ENCODE data around the gene SMOC2.

The SMOC2 gene

DNA sequence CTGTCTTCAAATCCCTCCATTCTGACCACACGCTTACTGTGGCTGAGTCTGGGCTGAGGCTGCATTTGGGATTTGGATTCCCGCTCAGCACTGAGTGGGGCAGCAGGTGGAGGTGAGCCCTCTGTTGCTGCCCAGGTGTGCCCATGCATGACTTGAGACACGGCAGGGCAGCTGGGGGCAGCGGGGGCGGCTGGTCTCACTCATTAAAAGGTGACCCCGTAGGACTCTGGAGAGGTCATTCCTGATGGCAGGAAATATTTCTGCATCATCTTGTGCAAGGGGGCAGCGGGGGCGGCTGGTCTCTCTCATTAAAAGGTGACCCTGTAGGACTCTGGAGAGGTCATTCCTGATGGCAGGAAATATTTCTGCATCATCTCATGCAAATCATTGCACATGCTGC lies 49.8 kb downstream of the SMOC2 start:
- Histone ChIP-seq H3K27me3 (ENCODE audit: control insufficient read depth, insufficient read depth, low read length) (no peaks in the 10 kb centered on the region), H3K4me1 (ENCODE audit: control insufficient read depth, insufficient read depth, low read length) (no peaks in the 10 kb centered on the region), H3K4me3 (ENCODE audit: low read length) (no peak overlapping the region), H3K9me3 (ENCODE audit: control insufficient read depth, insufficient read depth, low read length) (no peaks in the 10 kb centered on the region), H3K27ac (ENCODE audit: low read length) (no peak overlapping the region), H3K36me3 (ENCODE audit: control insufficient read depth, insufficient read depth, low read length) (no peaks in the 10 kb centered on the region)
- WGBS (ENCODE audit: insufficient coverage, insufficient read length): no CpG with 5 or more reads among the region's 8 CpGs
- no peak for DNase-seq (ENCODE audit: low read depth, low spot score)

DNA sequence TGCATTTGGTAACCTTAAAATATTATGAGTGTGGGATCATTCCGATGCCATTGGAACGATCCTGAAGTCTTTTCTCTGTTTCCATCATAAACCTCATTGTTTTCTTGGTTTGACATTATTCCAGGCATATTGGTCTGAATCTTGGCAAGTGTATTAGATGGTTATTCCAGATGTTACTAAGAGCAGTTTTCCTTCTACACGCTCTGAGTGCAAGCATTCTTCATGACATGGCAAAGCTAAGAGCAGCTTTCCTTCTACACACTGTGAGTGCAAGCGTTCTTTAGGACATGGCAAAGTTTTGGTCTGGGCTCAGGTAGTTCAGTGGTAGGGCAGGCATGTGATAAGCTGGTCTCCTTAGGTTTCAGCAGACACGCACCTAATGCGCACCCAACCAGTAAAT lies 53.0 kb downstream of the SMOC2 start:
- no peak for DNase-seq (ENCODE audit: low read depth, low spot score)
- H3K9me3 ChIP-seq (ENCODE audit: control insufficient read depth, insufficient read depth, low read length): no peaks in the 10 kb centered on the region
- H3K36me3 ChIP-seq (ENCODE audit: control insufficient read depth, insufficient read depth, low read length): no peaks in the 10 kb centered on the region
- no peak overlapping the region for H3K27ac ChIP-seq (ENCODE audit: low read length)
- WGBS (ENCODE audit: insufficient coverage, insufficient read length): no CpG with 5 or more reads among the region's 6 CpGs
- H3K27me3 ChIP-seq (ENCODE audit: control insufficient read depth, insufficient read depth, low read length): no peaks in the 10 kb centered on the region
- no peak overlapping the region for H3K4me3 ChIP-seq (ENCODE audit: low read length)
- H3K4me1 ChIP-seq (ENCODE audit: control insufficient read depth, insufficient read depth, low read length): peaks cover 2% of the 10 kb centered on the region

DNA sequence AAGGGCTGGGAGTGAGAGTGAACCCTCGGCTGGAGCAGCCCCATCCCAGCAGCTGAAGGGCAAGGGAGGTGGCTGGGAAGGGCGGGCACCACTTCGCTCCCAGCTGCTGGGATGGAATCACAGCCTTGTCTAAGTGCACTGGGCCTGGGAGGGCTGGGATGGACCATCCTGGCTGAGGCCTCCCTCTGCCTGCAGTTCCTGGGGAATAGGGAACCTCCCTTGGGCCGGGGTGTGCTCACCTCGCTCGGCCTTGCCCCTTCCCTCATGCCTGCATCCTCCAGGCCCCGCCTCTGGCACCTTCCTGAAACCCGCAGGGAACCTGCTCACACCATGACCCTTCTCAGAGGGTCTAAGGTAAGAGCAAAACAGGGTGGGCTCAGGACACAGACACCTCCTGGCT lies 53.7 kb downstream of the SMOC2 start:
- H3K4me3 ChIP-seq (ENCODE audit: low read length): no peak overlapping the region
- H3K27ac ChIP-seq (ENCODE audit: low read length): no peak overlapping the region
- no peaks in the 10 kb centered on the region for H3K27me3 ChIP-seq (ENCODE audit: control insufficient read depth, insufficient read depth, low read length)
- no peaks in the 10 kb centered on the region for H3K9me3 ChIP-seq (ENCODE audit: control insufficient read depth, insufficient read depth, low read length)
- no peak for DNase-seq (ENCODE audit: low read depth, low spot score)
- H3K36me3 ChIP-seq (ENCODE audit: control insufficient read depth, insufficient read depth, low read length): no peaks in the 10 kb centered on the region
- WGBS (ENCODE audit: insufficient coverage, insufficient read length): no CpG with 5 or more reads among the region's 8 CpGs
- H3K4me1 ChIP-seq (ENCODE audit: control insufficient read depth, insufficient read depth, low read length): peaks cover 2% of the 10 kb centered on the region

DNA sequence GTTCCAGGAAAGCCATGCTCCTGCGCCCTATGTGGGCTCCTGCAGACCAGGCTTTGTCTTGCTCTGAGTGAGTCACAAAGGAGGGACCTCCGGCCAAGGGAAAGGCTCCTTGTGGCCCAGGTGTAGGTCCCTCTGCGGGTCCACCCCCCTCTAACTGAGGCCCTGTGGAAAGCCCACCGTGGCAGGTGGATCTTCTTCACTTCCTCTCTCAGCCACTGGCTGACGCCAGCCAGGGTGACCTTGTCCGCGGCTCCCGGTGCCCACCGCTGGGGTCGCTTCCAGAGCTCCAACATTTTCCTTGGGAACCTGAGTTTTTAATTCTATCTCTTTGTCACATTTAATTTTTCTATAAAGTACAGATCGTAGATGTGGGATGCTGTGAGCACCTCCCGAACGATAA lies 54.1 kb downstream of the SMOC2 start:
- H3K9me3 ChIP-seq (ENCODE audit: control insufficient read depth, insufficient read depth, low read length): no peaks in the 10 kb centered on the region
- H3K27me3 ChIP-seq (ENCODE audit: control insufficient read depth, insufficient read depth, low read length): no peaks in the 10 kb centered on the region
- H3K4me1 ChIP-seq (ENCODE audit: control insufficient read depth, insufficient read depth, low read length): peaks cover 2% of the 10 kb centered on the region
- no CpG with 5 or more reads among the region's 13 CpGs for WGBS (ENCODE audit: insufficient coverage, insufficient read length)
- DNase-seq (ENCODE audit: low read depth, low spot score): no peak
- no peaks in the 10 kb centered on the region for H3K36me3 ChIP-seq (ENCODE audit: control insufficient read depth, insufficient read depth, low read length)
- no peak overlapping the region for H3K4me3 ChIP-seq (ENCODE audit: low read length)
- H3K27ac ChIP-seq (ENCODE audit: low read length): no peak overlapping the region

DNA sequence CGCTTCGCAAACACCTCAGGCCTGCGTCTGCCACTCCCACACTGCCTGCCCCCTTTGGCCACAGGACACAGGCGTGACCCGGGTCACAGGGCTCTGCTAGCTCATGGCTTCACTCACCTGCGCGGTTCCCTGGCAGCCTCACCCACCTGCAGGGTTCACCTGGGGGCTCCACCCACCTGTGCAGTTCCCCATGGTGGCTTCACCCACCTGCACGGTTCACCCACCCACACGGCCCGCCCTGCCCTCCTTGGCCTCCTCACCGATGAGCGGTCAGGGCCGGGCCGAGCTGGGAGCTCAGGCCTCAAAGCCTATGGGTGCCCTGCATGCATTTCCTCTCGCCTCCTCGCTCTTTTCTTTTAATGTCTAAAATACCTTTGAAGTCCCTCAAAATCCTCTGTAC lies 54.7 kb downstream of the SMOC2 start:
- H3K27ac ChIP-seq (ENCODE audit: low read length): no peak overlapping the region
- H3K4me3 ChIP-seq (ENCODE audit: low read length): no peak overlapping the region
- H3K4me1 ChIP-seq (ENCODE audit: control insufficient read depth, insufficient read depth, low read length): peaks cover 2% of the 10 kb centered on the region
- WGBS (ENCODE audit: insufficient coverage, insufficient read length): no CpG with 5 or more reads among the region's 16 CpGs
- no peak for DNase-seq (ENCODE audit: low read depth, low spot score)
- H3K27me3 ChIP-seq (ENCODE audit: control insufficient read depth, insufficient read depth, low read length): no peaks in the 10 kb centered on the region
- no peaks in the 10 kb centered on the region for H3K36me3 ChIP-seq (ENCODE audit: control insufficient read depth, insufficient read depth, low read length)
- no peaks in the 10 kb centered on the region for H3K9me3 ChIP-seq (ENCODE audit: control insufficient read depth, insufficient read depth, low read length)

DNA sequence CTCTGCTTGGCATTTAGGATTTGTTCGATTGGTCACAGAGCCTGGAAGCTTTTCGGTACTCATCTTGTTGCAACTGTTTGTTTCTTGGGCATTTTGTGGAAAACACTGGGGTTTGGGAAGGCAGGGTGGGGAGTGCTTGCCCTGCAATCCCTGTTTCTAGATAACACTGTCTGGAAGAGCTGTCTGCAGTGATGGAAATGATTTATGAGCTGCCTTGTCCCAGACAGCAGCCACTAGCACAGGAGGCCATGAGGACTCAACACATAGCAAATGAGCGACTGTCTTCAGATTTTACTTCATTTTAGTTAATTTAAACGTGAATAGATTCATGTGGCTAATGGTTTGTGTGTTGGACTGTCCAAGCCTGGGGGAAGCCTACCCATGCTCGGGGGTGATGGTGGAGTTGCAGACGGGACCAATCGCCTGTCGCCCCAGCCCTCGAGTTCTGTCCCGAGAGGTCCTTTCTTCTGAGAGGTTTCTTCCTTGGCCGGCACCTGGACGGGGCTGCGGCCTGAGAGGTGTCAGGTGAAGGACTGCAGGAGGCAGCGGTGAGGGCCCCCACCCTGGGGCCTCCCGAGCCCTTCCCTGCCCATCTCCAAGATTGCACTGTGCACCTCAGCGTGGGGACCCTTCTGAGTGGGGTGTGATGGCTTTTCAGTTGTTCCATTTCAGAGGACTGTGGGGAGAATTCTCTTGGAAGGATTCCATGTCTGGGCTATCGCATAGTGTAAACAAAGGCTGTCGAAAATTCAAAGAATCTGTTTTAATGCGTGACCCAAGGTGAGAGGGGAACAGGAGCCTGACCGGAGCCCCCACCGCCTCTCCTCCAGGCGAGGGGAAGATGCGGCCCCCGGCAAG lies 55.4 kb downstream of the SMOC2 start:
- Histone ChIP-seq H3K9me3 (ENCODE audit: control insufficient read depth, insufficient read depth, low read length) (no peaks in the 10 kb centered on the region), H3K36me3 (ENCODE audit: control insufficient read depth, insufficient read depth, low read length) (no peaks in the 10 kb centered on the region), H3K27me3 (ENCODE audit: control insufficient read depth, insufficient read depth, low read length) (no peaks in the 10 kb centered on the region), H3K4me1 (ENCODE audit: control insufficient read depth, insufficient read depth, low read length) (peaks cover 2% of the 10 kb centered on the region), H3K27ac (ENCODE audit: low read length) (no peak overlapping the region), H3K4me3 (ENCODE audit: low read length) (no peak overlapping the region)
- DNase-seq (ENCODE audit: low read depth, low spot score): no peak
- no CpG with 5 or more reads among the region's 24 CpGs for WGBS (ENCODE audit: insufficient coverage, insufficient read length)

DNA sequence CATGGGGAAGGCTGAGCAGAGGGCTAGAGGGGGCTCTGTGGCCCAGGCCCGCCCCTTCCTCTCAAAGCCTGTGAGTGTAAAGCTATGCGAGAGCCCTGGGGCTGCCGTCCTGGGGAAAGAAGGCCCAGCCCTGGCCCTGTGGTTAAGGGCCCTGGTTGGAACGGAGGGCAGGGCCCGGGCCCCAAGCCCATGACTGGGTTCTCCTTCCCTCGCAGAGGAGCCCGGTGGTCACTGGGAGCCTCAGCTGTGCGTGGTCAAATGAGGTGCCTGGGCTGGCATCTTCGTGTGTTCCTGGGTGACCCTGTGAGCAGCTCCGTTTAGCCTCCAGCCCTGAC lies 56.0 kb downstream of the SMOC2 start:
- H3K4me1 ChIP-seq (ENCODE audit: control insufficient read depth, insufficient read depth, low read length): peaks cover 2% of the 10 kb centered on the region
- H3K9me3 ChIP-seq (ENCODE audit: control insufficient read depth, insufficient read depth, low read length): no peaks in the 10 kb centered on the region
- H3K27me3 ChIP-seq (ENCODE audit: control insufficient read depth, insufficient read depth, low read length): no peaks in the 10 kb centered on the region
- H3K4me3 ChIP-seq (ENCODE audit: low read length): no peak overlapping the region
- DNase-seq (ENCODE audit: low read depth, low spot score): no peak
- WGBS (ENCODE audit: insufficient coverage, insufficient read length): no CpG with 5 or more reads among the region's 10 CpGs
- no peak overlapping the region for H3K27ac ChIP-seq (ENCODE audit: low read length)
- H3K36me3 ChIP-seq (ENCODE audit: control insufficient read depth, insufficient read depth, low read length): no peaks in the 10 kb centered on the region

DNA sequence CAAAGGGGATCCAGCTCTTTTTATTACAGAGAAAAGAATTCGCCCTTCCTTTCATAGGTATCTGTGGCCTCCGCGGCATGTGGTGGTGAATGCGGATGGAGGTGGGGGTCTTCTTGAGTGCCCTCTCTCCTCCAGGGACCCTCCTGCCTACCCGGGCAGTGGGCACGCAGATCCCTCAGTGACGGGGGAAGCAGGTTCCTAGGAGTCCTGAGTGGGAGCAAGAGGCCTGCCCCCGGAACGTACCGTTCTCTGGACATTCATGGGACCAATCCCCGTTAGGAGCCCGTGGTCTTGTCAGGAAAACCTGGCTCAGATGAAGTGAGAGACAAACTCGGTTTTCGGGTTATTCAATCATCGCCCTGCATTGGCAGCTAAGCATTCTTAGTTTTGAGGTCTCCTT lies 56.4 kb downstream of the SMOC2 start:
- Histone ChIP-seq H3K27ac (ENCODE audit: low read length) (no peak overlapping the region), H3K4me3 (ENCODE audit: low read length) (no peak overlapping the region), H3K4me1 (ENCODE audit: control insufficient read depth, insufficient read depth, low read length) (peaks cover 2% of the 10 kb centered on the region), H3K36me3 (ENCODE audit: control insufficient read depth, insufficient read depth, low read length) (no peaks in the 10 kb centered on the region), H3K27me3 (ENCODE audit: control insufficient read depth, insufficient read depth, low read length) (no peaks in the 10 kb centered on the region), H3K9me3 (ENCODE audit: control insufficient read depth, insufficient read depth, low read length) (no peaks in the 10 kb centered on the region)
- no CpG with 5 or more reads among the region's 15 CpGs for WGBS (ENCODE audit: insufficient coverage, insufficient read length)
- no peak for DNase-seq (ENCODE audit: low read depth, low spot score)

DNA sequence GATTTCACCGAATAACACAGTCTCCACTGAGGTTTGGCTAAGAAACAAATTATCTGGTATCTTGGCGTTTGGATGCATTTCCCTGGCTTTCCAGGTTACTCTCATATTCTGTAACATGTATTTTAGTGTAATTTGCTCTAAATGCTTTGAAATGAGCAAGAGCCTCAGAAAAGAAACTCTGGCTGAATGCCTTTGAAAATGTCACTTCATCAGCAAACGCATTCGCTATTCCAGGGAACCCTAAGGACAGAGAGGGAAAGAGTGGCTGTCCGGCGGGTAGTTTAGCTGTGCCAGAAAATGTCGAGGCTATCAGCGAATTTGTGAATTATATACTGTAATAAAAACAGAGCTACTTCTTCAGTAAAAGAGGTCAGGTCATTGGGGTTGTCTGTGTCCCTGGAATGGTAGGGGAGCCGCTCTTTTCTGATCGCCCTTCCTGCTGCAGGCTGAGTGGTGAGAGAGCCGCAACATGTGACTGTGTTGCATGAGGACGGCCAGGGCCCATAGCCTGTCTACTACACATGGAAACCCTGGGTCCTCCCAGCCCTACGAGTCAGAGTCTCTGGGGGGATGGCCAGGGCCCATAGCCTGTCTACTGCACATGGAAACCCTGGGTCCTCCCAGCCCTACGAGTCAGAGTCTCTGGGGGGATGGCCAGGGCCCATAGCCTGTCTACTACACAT lies 57.3 kb downstream of the SMOC2 start:
- DNase-seq (ENCODE audit: low read depth, low spot score): no peak
- Histone ChIP-seq H3K9me3 (ENCODE audit: control insufficient read depth, insufficient read depth, low read length) (no peaks in the 10 kb centered on the region), H3K4me1 (ENCODE audit: control insufficient read depth, insufficient read depth, low read length) (peaks cover 2% of the 10 kb centered on the region), H3K36me3 (ENCODE audit: control insufficient read depth, insufficient read depth, low read length) (no peaks in the 10 kb centered on the region), H3K4me3 (ENCODE audit: low read length) (no peak overlapping the region), H3K27me3 (ENCODE audit: control insufficient read depth, insufficient read depth, low read length) (no peaks in the 10 kb centered on the region), H3K27ac (ENCODE audit: low read length) (no peak overlapping the region)
- WGBS (ENCODE audit: insufficient coverage, insufficient read length): no CpG with 5 or more reads among the region's 14 CpGs

DNA sequence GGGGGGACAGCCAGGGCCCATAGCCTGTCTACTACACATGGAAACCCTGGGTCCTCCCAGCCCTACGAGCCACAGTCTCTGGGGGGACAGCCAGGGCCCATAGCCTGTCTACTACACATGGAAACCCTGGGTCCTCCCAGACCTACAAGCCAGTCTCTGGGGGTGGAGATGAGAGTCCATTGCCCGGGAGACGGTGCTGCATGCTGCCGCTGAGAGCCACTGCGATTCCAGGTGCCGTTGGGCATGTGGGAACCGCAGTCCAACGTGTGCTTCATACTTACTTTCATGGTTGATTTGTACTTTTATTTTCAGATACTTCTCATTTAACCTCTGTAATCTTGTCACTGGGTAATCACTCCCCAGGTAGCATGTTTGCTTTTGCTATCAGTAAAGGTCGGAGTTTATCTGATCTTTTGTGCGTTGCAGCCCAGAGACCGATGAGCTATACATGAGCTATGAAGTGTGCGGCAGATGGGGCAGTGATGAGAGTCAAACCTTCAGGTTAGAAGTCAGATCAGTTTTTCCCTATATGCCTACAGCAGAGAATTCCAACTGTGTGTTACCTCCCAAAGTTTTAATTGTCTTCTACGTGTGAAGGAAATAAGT lies 58.2 kb downstream of the SMOC2 start:
- no CpG with 5 or more reads among the region's 13 CpGs for WGBS (ENCODE audit: insufficient coverage, insufficient read length)
- Histone ChIP-seq H3K36me3 (ENCODE audit: control insufficient read depth, insufficient read depth, low read length) (no peaks in the 10 kb centered on the region), H3K4me3 (ENCODE audit: low read length) (no peak overlapping the region), H3K4me1 (ENCODE audit: control insufficient read depth, insufficient read depth, low read length) (peaks cover 2% of the 10 kb centered on the region), H3K27ac (ENCODE audit: low read length) (no peak overlapping the region), H3K9me3 (ENCODE audit: control insufficient read depth, insufficient read depth, low read length) (no peaks in the 10 kb centered on the region), H3K27me3 (ENCODE audit: control insufficient read depth, insufficient read depth, low read length) (no peaks in the 10 kb centered on the region)
- DNase-seq (ENCODE audit: low read depth, low spot score): no peak
